ENCODE measurements around the gene DNAAF5. TPM values are rescaled to one million over a fixed set of nuclear protein-coding genes. Genes with fewer than 3 reads are reported as not detected.
A peak's percentile ranks its signal among the peaks of the same experiment; 100 is the strongest.
"Not testable (repeated sequence)": the region's sequence is repeated elsewhere in the genome, so short reads cannot be mapped to it uniquely, and the experiment has no call there.

The DNAAF5 gene
- total RNA-seq, 1 experiment from 2014 or later, result 37.1 TPM

- DNase-seq (ENCODE audit: extremely low read depth, low read depth), result no peak
Measured at GRCh38 chr7:728602-729001, 2.1 kb downstream of the DNAAF5 start.

- DNase-seq (ENCODE audit: extremely low read depth, low read depth), result no peak
Measured at GRCh38 chr7:729140-730000, 2.9 kb downstream of the DNAAF5 start.

DNA sequence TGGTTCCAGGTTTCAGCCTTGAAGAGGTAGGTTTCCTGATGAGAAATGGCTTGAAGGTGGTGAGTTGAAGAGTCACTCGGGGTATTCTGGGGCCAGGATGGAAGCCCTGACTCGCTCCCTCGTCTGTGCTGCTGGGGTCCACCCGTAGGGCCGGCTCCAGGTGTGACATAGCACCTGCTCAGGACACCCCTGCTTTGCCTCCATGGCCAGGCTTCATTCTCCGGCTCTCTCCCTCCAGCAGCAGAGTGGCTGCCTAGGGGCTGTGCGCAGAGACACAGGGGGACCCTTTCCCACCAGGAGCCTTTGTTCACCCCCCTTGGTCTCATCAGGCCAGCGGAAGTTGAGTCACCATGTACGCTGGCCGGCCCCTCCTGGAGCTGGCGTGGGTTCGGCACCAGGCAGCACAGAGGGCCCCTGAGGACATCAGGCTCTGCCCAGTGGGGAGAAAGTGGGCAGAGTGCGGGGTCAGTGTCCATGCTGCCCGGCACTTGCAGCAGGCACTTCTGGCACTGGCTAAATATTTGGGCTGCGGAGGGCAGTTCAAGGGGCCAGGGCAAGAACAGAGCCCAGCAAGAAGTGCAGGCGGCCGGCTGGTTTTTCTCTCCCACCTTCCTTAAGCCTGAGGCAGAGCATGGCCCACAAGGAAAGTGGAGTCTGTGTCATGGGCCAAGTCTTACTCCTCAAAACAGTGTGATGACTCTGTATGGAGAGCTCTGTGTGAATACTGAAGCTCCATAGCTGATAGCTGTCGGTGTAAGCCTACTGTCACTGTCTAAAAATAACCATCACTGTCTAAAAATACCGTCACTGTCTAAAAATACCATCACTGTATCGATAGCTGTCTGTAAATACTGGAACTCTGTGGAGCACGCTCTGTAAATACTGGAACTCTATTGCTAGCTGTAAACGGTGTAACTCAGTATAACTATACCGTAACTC lies 4.3 kb downstream of the DNAAF5 start:
- no peak for DNase-seq (ENCODE audit: extremely low read depth, low read depth)

- DNase-seq (ENCODE audit: extremely low read depth, low read depth), result no peak
Measured at GRCh38 chr7:731440-732085, 5.1 kb downstream of the DNAAF5 start.

DNA sequence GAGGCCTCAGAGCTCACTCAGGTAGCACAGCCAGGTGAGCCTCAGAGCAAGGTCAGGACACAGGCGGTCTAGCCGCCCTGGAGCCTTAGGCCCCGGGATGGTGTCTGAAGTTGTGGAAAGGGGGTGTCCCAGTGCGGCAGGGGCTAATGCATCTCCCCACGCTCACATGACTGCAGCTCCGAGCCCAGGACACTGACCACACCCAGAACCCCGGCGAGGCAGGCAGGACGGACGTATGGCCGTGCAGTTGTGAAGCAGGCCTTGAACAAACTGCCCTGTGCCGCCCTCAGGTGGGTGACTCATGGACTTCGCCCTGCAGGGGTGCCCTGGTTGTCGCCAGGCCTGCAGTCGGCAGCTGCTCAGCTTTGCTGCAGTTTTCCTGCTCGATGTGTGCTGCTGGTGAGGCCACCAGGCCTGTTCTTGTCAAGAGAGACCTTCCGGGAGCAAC lies 5.6 kb downstream of the DNAAF5 start:
- DNase-seq (ENCODE audit: extremely low read depth, low read depth), result peak; percentile 7

- DNase-seq (ENCODE audit: extremely low read depth, low read depth), result no peak
Measured at GRCh38 chr7:732556-732955, 6.1 kb downstream of the DNAAF5 start.

DNA sequence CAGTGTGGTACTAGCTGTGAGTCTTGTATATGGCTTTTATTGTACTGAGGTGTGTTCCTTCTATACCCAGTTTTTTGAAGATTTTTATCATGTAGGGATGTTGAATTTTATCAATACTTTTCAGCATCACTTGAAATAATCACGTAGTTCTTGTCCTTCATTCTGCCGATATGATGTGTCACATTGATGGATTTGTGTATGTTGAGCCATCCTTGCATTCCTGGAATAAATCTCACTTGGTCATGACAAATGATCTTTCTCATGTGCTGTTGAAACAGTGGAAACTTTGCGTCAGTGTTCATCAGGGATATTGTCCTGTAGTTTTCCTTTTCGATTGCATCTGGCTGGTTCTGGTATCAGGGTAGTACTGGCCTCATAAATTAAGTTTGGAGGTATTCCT lies 7.7 kb downstream of the DNAAF5 start:
- no peak for DNase-seq (ENCODE audit: extremely low read depth, low read depth)

DNA sequence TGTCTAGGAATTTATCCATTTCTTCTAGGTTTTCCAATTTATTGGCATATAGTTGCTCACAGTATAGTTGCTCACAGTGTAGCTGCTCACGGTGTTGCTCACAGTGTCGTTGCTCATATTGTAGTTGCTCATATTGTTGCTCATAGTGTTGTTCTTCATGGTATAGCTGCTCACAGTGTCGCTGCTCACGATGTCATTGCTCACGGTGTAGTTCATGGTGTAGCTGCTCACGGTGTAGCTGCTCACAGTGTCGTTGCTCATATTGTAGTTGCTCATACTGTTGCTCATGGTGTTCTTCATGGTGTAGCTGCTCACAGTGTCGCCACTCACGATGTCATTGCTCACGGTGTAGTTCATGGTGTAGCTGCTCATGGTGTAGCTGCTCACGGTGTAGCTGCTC lies 8.3 kb downstream of the DNAAF5 start:
- no peak for DNase-seq (ENCODE audit: extremely low read depth, low read depth)

GRCh38 chr7:738241-738640 lies 11.7 kb downstream of the DNAAF5 start:
- no peak for DNase-seq (ENCODE audit: extremely low read depth, low read depth)

- DNase-seq (ENCODE audit: extremely low read depth, low read depth), result no peak
Measured at GRCh38 chr7:738723-739454, 12.4 kb downstream of the DNAAF5 start.

DNA sequence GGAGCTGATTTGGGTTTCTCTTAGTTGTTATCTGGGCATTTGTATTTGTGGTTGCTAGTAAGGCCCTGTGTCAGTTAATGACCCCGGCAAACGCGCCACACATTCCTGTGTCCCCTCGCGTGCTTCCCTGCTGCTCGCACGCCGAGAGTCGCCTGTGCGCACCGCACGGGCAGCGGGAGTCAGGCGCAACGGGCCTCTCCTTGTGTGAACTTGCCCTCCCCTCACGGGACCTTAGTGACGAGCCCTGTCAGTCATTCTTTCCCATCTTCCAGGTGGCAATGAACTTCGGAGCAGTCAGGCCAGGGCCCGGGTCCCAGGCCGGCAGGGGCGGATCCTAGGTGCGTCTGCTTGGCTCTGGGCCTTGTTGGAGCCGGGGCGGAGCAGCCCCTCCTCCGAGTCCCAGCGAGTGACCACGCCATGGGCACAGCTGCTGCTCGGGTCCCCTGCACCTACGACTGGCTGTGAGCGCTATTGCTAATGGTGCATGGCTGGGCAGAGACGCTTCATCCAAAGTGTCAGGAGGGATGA lies 13.0 kb downstream of the DNAAF5 start:
- no peak for DNase-seq (ENCODE audit: extremely low read depth, low read depth)

GRCh38 chr7:739983-740942 lies 13.8 kb downstream of the DNAAF5 start:
- DNase-seq (ENCODE audit: extremely low read depth, low read depth), result no peak

DNA sequence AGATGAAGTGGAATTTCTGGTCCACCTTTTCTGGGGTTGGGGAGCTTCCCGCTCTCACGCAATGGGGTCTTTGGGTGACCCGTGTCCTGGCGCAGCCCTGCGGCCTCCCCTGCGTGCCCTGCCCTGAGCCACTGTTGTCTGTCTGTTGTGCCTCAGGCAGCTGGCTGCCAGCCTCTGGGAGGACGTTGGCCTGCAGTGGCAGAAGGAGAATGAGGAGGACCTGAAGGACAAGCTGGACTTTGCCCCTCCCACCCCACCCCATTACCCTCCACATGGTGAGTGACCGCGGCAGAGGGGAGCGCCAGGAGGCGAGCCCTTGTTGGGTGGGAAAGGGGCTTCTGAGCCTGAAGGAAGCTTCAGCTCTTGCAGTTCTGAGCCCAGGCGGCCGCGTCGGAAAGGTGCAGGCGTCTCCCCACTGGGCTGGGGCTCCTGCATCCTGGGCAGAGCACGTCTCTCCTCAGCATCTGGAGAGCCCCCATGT lies 14.7 kb downstream of the DNAAF5 start:
- no peak for DNase-seq (ENCODE audit: extremely low read depth, low read depth)

DNA sequence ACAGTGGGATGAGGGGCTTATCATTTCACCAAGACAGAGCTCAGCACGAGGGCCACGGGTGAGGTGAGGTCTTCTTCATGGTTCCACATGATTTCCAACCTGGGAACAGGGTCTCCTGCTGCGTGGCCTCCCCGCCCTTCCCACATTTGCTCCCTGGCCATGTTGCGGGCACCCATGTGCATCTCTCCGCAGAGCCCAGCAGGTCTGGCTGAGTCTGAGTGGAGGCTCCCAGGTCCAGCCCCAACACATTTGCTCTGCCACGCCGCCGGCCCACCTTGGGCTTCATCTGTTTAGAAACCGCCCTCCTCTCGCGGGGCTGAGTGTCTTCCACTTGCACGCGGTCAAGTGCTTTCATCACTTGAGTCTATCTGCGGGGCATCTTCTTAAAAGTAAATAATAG lies 15.4 kb downstream of the DNAAF5 start:
- no peak for DNase-seq (ENCODE audit: extremely low read depth, low read depth)

DNA sequence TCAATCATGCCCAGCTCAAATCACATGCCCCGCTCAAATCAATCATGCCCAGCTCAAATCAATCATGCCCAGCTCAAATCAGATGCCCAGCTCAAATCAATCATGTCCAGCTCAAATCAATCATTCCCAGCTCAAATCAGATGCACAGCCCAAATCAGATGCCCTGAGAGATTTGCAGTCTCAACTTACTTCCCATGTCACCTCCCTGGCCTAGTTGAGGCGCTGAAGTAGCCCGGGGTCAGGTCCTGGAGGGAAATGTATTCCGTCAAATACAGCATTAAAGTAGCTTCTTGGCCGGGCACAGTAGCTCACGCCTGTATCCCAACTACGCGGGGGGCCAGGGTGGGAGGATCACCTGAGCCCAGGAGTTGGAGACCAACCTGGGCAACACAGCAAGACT lies 16.3 kb downstream of the DNAAF5 start:
- no peak for DNase-seq (ENCODE audit: extremely low read depth, low read depth)

DNA sequence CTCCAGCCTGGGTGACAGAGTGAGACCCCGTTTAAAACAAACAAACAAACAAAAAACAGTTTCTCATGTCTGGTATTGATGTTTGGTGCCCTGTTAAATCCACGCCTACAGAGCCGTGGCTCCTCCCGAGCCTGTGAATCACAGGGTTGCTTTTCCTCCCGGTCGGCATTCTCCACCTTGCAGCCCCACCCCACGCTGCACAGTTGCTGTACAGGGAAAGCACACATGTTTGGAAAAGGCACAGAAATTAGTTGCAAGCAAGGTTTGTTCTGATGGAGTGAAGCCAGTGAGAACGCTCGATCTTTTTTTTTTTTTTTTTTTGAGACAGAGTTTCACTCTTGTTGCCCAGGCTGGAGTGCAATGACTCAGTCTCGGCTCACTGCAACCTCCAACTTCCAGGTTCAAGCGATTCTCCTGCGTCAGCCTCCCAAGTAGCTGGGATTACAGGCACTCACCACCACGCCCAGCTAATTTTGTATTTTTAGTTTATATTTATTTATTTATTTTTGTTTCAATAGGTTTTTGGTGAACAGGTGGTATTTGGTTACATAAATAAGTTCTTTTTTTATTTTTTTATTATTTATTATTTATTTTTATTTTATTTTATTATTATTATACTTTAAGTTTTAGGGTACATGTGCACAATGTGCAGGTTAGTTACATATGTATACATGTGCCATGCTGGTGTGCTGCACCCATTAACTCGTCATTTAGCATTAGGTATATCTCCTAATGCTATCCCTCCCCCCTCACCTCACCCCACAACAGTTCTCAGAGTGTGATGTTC lies 17.0 kb downstream of the DNAAF5 start:
- not testable (repeated sequence) for DNase-seq (ENCODE audit: extremely low read depth, low read depth)

DNA sequence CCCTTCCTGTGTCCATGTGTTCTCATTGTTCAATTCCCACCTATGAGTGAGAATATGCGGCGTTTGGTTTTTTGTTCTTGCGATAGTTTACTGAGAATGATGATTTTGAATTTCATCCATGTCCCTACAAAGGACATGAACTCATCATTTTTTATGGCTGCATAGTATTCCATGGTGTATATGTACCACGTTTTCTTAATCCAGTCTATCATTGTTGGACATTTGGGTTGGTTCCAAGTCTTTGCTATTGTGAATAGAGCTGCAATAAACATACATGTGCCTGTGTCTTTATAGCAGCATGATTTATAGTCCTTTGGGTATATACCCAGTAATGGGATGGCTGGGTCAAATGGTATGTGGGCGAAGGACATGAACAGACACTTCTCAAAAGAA lies 17.6 kb downstream of the DNAAF5 start:
- not testable (repeated sequence) for DNase-seq (ENCODE audit: extremely low read depth, low read depth)

DNA sequence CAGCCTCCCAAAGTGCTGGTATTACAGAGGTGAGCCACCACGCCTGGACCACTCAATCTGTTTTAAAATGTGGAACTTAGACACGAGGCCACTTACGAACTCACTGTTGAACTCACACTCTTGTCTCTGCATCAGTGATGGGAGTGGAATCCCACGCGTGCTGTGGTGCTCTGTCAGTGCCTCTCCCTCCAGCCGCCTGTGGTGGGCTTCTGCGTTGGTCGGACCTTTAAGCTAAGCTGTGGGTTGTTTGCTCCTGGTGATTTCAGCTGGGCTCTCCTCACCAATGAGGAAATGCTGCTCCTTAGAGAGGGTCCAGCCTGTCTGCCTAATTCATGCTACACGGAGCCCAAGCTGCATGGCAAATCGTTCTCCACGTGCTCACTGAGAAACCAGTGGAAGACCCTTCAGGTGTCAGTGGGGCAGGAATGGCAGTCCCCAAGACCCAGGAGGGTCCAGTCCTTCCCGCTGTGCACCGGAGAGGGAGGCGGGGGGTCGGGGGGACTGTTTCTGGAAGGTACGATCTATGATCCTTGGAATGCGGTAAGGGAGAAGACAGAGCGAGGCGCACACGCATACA lies 18.4 kb downstream of the DNAAF5 start:
- DNase-seq (ENCODE audit: extremely low read depth, low read depth), result no peak

Data from NCI-H460 (cell line).